GM15510 (cell line): ENCODE data around the gene HECW1.

Source experiments
- POLR2A ChIP-seq: IDR thresholded peaks from 3 replicates; pipeline ENCODE4 v1.6.1; 2011; ENCODE audit warnings: borderline replicate concordance; ENCODE audit not compliant: insufficient read length; ENCODE audit errors: extremely low read depth

HECW1 gene

DNA sequence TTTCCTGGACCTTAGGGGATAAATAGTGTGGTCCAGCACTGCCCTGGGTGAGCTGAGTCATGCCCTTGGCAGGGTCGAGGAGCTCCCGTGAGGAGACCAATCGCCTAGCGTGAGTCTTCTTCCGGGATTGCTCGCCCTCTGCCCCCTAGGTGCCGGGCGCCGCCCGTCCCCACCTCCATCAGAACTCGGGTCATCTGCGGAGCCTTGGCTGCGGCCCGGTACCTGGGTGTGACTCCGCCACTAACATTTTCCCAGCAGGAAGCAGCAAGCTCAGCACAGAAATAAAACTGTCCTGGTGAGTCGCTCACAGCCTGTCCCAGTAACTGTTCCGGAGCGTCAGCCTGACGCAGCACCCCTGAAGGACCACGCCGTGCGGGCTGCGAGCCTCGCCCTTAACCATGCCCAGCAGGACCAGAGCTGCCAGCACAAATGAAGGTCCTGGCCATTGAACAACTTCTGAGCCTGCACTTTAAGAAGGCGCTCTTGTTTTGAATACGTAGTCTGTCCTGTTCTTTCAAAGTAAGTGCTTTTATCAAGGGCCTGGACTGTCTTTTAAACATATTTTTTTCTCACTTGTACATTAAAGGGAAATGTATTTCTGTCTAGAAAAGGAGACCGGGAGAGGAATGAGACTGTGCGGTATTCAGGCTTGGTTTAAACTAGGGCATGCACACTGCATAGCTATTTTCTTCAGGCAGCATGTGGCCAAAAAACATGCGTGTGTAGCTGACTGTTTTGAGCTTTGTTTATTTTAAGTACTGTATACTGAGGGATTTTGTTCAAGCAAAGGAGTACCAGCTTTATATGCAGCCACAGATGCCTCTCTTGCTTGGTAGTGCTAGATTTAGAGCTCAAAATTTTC, 136.7 kb downstream of the HECW1 start:
- TF ChIP-seq POLR2A: no peak

DNA sequence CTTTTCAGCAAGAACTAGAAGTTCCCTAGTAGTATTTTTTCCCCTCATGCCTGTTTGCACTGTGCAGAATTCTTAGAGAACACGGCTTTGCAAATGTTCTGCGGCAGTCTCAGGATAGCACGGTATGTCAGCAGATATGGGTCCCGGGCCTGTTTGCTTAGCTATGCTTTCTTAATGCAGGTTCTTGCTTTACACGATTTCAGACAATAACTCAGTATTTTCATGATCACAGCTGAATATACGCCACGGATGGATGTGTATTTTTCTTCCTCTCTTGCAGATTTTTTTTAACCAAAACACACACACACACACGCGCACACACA, 137.3 kb downstream of the HECW1 start:
- TF ChIP-seq POLR2A: no peak

DNA sequence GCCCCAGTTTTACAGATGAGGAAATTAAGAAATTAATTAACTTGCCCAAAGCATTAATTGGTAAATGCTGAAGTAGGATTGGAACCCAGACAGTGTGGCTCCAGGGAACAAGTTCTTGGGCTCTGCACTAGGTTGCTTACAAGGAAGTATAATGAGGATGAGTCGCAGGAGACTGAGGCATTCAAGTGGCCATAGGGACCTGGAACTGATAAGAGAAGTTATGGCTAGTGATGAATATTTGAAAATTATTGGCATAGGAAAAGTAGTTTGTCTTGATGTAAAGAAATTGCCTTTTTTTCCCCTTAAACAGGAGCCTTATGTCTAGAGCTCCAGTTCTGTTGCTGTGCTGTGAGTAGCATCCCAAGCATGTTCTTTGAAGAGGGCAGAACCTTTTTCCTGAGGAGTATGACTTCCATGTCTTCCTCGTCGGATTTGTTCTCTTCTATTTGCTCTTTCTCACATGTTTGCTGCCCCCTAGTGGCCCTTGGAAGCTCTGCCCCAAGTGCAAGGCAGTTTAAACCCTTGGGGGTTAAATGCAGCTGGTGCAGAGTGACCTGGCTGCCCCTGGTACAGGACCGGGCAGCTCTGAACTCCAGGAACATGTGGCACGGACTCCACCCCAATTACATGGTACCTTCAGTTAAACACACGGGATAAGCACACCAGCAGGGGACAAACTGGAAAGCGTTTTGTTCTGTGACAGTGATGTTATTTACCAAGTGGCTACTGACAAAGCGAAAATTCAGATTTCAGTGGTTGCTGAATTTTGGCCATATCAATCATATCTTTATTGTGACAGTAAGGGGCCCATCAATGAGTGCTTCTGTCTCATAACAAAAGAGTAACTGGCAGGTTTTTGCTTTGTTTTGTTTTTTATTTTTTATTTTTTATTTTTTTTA, 148.8 kb downstream of the HECW1 start:
- TF ChIP-seq POLR2A: no peak

DNA sequence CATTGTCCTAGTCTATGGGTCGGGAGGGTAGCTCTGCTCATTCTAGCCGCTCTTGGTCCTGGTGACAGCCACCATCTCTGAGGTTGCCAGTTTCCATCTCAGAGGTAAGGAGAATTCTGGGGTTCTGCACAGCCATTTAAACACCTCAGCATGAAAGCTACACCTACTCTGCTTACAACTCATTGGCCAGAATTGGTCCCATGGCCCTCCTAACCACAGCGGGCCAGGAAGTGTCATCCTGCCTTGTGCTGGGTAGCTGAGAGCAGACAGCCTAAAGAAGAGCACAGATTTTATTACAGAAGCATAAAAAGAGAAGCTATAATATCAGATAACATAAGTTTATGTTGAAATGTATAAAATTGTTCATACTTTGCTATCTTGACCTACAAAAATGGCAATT, 152.7 kb downstream of the HECW1 start:
- no peak for TF ChIP-seq POLR2A

DNA sequence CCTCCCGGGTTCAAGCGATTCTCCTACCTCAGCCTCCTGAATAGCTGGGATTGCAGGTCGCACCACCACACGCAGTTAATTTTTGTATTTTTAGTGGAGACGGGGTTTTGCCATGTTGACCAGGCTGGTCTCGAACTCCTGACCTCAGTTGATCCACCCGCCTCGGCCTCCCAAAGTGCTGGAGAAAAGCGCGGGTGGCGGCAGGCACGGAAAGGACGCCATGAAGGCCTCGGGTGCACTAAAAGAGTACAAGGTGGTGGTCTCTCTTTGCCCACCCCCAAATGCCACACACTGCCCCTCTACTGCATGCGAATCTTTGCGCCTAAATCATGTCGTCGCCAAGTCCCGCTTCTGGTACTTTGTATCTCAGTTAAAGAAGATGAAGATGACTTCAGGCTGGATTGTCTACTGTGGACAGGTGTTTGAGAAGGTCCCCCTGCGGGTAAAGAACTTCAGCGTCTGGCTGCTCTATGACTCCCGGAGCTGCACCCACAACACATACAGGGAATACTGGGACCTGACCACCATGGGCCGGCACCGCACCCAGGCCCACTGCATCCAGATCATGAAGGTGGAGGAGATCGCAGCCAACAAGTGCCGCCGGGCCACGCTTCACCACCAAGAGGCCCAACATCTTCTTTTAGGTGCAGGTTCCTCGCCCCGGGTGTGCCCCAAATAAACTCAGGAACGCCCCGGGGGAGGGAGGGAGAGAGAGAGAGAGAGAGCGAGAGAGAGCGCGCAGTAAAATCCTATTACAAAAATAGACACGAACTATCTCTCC, 161.7 kb downstream of the HECW1 start:
- no peak for TF ChIP-seq POLR2A

DNA sequence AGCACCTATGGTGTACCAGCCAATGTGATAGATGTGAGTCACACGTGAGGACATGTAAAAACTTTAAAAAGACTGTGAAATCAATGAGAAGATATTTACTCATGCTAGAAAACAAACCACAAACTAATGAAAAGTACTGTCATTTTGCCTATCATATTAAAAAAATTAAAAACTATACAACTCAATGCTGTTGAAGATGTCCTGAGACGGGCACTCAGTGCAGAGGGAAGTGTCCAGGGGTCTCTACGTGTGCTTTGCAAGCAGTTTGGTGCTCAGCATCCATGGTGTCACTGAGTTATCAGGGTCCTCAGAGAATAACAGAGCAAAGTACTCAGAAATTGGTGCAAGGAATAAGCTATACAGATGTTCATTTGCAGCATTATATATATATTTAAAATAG, 162.3 kb downstream of the HECW1 start:
- TF ChIP-seq POLR2A: no peak

DNA sequence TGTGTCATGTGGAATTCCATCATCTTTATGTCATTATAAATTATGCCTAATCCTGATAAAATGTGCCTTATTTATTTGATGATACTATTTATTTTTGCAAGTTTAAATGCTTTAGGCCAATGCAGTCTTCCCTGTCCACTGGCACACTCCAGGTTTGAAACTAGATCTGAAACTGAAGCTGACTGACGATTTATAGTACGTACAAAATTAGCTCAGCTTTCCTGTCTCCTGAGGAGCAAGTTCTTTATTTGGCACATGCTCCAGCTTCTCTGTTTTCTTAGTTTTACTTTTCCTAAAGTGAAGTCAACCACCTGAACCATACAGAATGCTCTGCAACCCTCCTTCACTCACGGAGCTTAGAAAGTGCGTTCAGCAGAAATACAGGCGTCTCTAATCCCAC, 164.1 kb downstream of the HECW1 start:
- no peak for TF ChIP-seq POLR2A

DNA sequence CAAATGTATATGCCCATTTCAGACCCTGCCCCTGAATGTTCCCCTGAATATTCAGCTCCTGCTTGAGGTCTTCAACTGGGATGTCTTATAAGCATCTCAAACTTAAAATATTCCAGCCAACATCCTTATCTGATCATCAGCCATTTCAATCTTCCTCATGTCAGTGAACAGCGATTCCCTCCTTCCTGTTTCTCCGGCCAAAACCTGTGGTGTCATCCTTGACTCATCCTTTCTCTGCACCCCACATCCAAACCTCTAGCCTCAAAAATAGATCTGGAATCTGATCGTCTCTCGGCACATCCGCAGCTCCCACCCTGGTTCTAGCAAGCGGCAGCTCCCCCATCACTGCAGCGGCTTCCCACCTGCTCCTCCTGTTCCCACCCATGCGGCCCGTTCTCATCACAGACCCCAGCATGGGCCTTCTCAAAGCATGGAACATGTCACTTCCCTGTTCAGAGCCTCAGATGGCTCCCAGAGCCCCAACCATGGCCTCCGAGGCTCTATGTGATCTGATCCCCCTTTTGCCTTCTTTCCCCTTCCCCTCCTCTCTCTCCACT, 165.7 kb downstream of the HECW1 start:
- no peak for TF ChIP-seq POLR2A

DNA sequence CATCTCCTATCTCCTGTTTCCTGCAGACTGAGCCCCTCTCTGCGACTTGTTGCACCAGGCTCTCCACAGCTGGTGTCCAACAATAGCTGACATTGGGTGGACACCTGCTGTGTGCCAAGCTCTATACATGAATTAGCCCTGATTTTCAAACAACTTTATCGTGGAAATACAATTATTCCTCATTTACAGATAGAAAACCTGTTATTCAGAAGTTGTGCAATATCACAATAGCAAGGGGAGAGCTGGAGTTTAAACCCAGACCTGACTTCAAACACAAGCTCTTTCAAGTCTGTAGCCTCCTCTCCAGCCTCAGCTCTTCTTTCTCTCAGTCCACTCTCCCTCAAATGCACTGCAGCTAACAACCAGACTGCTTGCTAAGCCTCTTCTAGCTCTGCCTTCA, 168.8 kb downstream of the HECW1 start:
- no peak for TF ChIP-seq POLR2A

DNA sequence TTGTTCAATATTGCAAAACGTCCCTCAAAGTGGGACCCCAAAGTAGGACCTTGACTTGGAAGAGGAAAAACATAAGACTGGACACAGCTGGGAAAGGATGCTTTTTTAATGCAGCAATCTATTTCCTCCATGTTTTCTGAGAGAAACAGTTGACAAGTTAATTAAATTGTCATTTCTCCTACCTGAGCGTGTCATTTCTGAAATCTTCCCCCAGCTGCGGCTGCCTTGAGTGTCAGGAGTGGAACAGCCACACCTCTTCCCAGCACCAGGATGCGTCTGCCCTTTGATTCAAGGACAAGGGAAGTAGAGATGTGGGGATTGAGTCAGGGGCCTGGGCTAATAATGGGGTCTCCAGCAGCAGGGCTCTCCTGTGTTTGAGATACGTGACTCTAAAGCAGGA, 171.3 kb downstream of the HECW1 start:
- no peak for TF ChIP-seq POLR2A

DNA sequence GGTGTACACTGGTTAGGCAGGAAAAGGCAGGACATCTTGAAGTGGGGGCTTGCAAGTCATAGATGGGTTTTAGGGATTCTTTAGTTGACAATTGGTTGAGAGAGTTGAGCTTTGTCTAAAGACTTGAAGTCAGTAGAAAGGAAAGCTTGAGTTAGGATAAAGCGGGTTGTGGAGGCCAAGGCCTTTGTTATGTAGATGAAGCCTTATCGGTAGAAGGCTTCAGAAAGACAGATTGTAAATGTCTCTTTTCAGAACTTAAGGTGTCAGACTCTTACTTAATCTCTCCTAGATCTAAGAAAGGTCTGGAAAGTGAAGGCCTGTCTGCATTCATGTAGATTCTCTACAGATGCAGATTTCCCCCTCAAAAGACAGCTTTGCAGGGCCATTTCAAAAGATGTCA, 177.4 kb downstream of the HECW1 start:
- no peak for TF ChIP-seq POLR2A

DNA sequence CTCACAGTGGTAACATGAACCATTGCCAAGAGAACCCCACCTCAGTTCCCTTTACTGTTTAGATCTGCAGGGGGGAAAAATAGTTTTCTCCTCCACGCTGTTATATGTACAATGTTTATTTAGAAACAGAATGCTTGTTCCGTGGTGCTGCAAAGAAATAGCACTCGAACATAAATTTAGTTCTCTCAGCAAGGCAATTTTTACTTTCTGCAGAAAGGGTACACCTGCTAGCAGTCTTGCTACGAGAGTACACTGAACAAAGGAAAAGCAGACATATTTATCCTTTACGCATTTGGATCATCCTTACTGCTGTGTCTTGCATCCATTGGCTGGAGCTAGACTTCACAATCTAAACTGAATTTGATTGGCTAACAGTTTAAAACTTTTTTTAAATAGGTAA, 178.5 kb downstream of the HECW1 start:
- TF ChIP-seq POLR2A: no peak

DNA sequence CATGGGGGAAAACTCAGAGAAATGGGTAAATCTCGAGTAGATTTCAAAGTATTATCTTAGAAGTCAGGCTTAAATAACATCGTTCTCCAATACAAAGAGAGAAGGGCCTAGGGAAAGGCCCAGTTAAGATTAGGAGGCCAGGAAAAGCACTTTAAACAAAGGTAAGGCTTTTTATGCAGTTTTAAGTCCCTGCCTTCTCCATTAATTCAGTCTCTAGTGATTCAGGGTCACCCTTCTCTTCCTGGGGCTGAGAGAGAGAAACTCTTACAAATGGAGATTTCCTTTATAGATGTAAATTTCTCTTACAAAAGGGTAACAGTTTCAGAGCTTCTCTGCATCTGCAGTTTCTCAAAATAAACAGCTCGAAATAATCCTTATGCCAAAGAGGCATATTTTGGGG, 179.3 kb downstream of the HECW1 start:
- no peak for TF ChIP-seq POLR2A

DNA sequence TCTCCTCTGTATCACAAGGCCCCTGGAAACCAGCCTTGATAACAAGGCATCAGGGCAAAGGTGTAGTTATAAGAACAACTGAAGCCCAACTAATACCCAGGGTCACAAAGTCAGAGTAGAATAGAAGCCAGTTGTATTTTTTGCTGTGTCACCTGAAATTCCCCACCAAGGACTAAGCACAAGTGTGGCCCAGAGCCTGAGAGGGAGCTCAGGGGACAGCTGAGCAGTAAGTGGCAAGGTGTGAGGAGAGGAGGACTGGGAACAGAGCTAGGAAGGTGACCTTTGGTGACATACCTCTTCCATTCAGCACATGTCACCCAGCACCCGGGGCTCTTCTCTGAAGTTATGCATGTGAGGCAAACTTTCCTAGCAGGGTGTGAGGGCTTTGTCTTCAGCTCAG, 179.9 kb downstream of the HECW1 start:
- TF ChIP-seq POLR2A: no peak
